H1 (cell line): Measurements from ENCODE around the gene NSL1.

ENCODE experiments used
- CHD2 ChIP-seq: IDR thresholded peaks from 2 replicates; pipeline ENCODE4 v1.6.1; 2012; ENCODE audit warnings: low read length, improper control_type of control experiment
- CTCF ChIP-seq, 3 experiments: IDR thresholded peaks; 1 replicate in 2 of 3; 2 replicates in 1 of 3; pipeline versions ENCODE4 v1.5.1 to v1.6.1; 2011; ENCODE audit warnings: low read length in 3 of 3, mild to moderate bottlenecking in 3 of 3, inconsistent platforms in 2 of 3, low read depth in 1 of 3, moderate library complexity in 1 of 3; ENCODE audit not compliant: insufficient read depth in 1 of 3; ENCODE audit errors: control extremely low read depth in 1 of 3
- POLR2A ChIP-seq, 2 experiments: IDR thresholded peaks; 1 replicate in 1 of 2; 2 replicates in 1 of 2; pipeline ENCODE4 v1.6.1; 2011; ENCODE audit warnings: low read depth in 2 of 2, low read length in 2 of 2, mild to moderate bottlenecking in 2 of 2; ENCODE audit errors: control extremely low read depth in 1 of 2
- SIN3A ChIP-seq, 2 experiments: IDR thresholded peaks in 1 of 2; conservative IDR thresholded peaks in 1 of 2; 2 replicates each; pipeline ENCODE4 v1.6.1; 2011 to 2012; ENCODE audit warnings: low read length in 2 of 2, improper control_type of control experiment in 1 of 2, low read depth in 1 of 2, mild to moderate bottlenecking in 1 of 2
- ZNF274 ChIP-seq: IDR thresholded peaks from 2 replicates; pipeline ENCODE4 v1.7.0; 2012; ENCODE audit warnings: low read length, borderline replicate concordance; ENCODE audit errors: extremely low read depth

- no peak for TF ChIP-seq CTCF (IDR thresholded peaks at IDR 0.05; ENCODE audit: control extremely low read depth in 1 of 3, insufficient read depth in 1 of 3, low read depth in 1 of 3, low read length in 3 of 3)
- TF ChIP-seq CHD2: no peak
- TF ChIP-seq POLR2A (IDR thresholded peaks at IDR 0.05; ENCODE audit: control extremely low read depth in 1 of 2, low read depth in 2 of 2, low read length in 2 of 2): no peak
- TF ChIP-seq ZNF274: no peak
- no peak for TF ChIP-seq SIN3A (conservative IDR thresholded peaks at IDR 0.05 in 1 of 2, IDR thresholded peaks at IDR 0.05 in 1 of 2; ENCODE audit: low read depth in 1 of 2, low read length in 2 of 2)
Observed at GRCh38 chr1:212745303-212745702, 46.3 kb downstream of the NSL1 start.
